Measurements from ENCODE around the gene CDKN2B-AS1.

Gene CDKN2B-AS1

DNA sequence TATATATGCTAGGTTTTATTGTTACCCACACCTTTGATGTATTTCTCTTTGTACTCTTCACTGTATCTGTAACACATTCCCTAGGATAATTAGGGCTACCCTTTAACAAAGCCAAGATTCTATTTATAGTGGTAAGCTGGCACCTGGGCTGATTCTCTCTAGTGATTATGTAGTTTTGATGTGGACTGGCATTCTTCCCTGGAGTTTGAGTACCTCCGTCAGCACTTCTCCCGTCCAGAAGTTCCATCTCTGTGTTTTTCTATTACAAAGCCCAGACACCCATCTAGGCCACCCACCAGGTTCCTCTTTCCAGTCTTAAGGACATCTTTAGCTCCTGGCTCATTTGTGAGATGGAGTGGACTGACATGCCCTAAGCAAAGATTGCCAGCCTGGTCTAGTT lies 70.4 kb downstream of the CDKN2B-AS1 start:
- DNase-seq (ENCODE audit: low read depth): no peak
- H3K4me3 ChIP-seq (ENCODE audit: low read depth, low read length): no peak overlapping the region

DNA sequence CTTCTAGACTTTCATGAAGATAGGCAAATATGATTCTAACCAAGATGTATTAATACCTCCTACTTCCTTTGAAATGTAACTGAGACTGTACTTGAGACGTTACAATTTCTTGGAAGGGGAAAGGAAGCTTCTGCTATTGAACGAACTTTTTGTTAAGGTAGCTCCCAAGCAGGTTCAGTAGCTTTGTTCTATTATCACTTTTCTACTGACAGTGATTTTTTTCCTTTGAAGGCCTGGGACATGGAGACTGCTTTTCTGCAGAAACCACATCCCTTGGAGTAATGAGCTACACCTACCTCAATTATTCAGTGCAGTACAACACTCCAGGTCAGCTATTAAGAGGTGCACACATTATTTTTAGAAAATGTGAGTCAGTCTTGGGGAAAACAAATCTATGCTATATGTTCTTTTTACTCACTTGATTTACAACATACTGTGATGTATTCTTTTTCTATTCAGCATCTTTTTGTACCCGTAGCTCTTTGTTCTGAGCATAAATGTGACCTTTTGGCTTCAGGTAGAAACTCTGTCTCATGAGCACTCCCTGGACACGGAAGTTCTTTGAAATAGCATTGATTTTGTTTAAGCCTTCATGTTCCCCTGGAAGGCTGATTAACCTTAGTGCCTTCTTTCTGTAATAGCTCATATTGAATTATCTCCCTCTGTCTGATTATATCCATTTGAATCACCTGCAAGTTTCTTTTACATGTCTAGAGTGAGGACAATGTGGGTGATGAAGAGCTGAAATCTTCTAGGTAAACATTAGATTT lies 71.0 kb downstream of the CDKN2B-AS1 start:
- H3K4me3 ChIP-seq (ENCODE audit: low read depth, low read length): no peak overlapping the region
- DNase-seq (ENCODE audit: low read depth): no peak

DNA sequence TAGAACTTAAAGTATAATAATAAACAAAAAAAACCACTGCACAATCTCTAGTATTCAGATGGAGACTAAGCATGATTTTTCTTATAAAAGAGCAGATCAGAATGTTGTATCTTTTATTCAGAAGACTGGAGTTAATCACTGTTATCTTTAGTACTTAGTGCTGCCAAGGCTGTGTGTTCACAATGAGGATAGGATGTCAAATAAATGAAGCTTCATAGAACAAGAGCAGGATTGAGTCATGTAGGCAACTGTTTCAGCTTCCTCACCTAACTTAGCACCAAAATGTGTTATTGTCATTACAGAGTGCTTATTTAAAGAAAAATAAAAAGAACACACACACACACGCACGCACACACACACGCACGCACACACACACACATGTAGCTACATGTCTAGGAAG lies 72.6 kb downstream of the CDKN2B-AS1 start:
- DNase-seq (ENCODE audit: low read depth): no peak
- no peak overlapping the region for H3K4me3 ChIP-seq (ENCODE audit: low read depth, low read length)

DNA sequence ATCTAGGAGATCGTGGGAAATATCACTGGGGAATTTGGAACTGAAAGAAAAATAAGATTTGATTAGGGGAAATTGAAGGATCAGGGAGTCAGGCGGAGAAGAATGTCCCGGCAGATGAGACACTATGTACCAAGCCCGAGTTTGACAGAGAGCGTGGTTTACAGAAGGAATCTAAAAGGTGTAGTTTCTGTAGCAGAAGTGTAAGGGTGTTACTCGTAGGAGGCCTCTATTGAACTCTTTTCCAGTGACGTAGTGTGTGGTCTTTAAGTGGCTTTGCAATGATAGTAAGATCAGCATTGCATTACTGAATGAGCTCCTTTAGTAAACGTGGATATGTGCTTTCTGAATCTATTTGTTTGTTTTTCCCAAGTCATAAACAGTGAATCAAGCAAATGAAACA lies 73.8 kb downstream of the CDKN2B-AS1 start:
- no peak for DNase-seq (ENCODE audit: low read depth)
- H3K4me3 ChIP-seq (ENCODE audit: low read depth, low read length): no peak overlapping the region

DNA sequence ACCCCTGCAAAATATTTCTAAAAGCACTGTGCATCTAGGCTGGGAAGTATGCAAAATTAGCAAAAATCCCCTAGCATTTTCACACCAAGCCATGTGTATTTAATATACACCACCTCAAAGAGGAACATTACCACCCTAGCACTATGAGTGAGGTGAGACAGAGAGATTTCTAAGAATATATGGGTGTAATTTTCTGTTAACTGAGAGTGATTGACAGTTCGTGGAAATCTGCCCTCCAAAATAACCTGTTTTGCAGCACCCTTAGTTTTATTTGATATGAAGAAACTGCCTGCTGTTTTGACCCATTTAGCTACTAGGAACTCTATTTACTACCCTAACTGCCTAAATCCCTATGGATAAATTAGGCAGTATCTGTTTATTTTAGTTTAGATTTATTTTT lies 78.8 kb downstream of the CDKN2B-AS1 start:
- DNase-seq (ENCODE audit: low read depth): no peak
- H3K4me3 ChIP-seq (ENCODE audit: low read depth, low read length): no peak overlapping the region

DNA sequence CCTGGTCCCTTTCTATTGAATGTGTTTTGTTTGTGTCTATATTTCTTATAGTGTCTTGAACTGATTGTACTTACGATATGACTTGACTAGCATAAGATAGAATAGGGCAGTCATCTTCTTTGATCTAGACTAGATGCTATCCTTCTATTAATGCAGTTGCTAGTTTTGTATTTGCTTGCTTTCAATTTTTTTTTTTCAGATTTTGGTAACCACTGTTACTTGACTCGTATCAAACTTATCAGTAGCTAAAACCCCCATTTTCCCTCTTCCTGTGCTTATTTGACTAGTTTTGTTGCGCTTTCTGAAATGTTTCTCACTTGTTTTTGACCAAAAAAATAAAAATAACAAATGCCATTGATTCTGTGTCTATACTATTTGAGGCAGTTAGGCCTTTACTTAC lies 83.5 kb downstream of the CDKN2B-AS1 start:
- no peak overlapping the region for H3K4me3 ChIP-seq (ENCODE audit: low read depth, low read length)
- DNase-seq (ENCODE audit: low read depth): no peak

DNA sequence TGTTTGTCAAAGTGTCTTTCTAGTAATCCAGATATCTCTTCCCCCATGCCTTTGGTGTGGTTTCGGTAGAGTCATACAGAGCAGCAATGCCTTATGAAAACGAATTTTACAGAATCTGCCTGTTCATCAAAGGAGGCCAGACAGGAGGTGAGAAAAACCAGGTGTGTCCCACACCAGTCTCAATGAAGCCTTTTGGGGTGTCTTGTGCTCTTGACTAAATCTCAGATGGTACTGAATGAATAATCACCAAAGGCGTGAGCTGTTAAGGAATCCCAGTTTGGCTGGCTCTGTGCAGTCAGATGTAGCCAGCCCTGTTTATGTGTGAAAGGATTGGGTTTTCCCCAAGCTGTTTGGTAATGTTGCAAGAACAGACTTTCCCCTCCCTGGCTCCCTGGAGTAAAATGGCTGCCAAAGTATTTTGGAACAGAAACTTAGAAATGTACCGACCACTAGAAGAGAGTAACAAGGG lies 85.3 kb downstream of the CDKN2B-AS1 start:
- DNase-seq (ENCODE audit: low read depth): peak; percentile 65
- no peak overlapping the region for H3K4me3 ChIP-seq (ENCODE audit: low read depth, low read length)

DNA sequence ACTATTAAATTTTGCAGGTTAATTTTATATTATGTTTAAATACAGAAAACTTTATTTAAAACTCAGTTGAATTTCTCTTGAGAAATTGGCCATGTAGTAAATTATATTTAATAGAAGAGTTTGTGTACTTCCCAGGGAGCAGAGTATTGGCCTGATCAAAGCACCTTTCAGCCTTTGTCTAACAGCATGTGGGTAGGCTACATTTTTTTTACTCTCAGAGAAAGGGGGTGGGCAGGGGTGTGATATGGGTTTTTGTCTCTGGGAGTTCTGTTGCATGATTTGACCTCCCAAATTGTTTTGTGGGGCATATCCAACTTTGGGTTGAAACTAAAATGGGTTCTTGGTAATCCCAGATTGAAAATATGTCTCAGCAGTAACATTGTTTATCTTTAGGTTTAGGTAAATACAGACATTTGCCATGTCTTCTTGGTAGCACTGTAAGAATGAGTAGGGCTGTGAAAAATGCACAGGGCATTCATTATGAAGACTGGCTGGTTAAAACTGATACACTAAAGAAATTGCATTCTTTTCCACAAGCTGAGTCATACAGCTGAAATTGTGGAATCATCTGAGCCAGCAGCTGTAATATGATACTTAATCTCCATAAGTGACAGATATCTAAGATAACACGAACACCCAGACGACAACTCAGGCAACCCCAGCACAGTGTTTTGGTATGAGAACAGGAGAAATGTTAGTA lies 89.9 kb downstream of the CDKN2B-AS1 start:
- peak; percentile 81 for DNase-seq (ENCODE audit: low read depth)
- H3K4me3 ChIP-seq (ENCODE audit: low read depth, low read length): no peak overlapping the region

DNA sequence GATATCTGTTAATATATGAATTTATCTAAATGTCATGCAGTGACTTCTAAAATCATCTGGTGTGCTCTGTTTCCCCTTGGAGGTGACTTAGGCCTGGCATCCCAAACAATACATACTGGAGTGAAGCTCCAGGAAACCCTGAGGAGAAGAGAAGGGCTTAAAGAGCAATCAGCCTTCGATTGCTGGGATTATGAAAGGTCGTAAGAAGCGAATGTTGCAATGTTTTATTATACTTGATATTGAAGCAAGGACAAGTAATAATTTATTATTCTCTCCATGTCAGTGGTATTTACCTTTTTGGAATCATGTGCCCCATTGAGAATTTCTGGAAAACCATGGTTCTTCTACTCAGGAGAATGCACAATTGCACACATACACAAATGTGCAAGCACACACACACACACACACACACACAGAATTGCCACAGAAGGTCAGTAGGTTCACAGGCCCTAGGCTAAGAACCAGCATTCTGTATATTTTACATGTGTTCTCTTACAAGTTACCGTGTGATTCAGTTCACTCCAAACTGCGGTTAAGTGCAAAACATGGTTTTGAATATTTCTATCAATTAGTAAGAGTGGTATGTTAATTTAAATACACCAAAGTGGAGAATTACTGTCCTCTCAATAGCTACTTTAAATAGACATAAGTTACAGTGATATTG lies 93.6 kb downstream of the CDKN2B-AS1 start:
- no peak for DNase-seq (ENCODE audit: low read depth)
- H3K4me3 ChIP-seq (ENCODE audit: low read depth, low read length): no peak overlapping the region

DNA sequence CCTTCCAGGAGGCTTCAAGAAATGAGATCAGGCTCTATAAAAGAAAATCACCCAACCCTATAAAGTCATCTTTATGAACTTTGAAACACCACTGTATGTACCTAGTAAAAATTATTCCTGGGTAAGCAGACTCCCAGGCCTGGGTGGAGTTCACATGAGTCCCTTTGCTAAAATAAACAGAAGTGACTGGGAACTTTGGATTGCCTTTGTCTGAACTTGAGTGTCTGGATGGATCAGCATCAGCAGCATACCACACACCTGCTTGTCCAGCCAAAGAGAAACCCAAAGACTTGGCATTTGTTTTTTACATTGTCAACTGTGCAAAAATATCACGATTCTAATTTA lies 94.1 kb downstream of the CDKN2B-AS1 start:
- H3K4me3 ChIP-seq (ENCODE audit: low read depth, low read length): no peak overlapping the region
- no peak for DNase-seq (ENCODE audit: low read depth)

DNA sequence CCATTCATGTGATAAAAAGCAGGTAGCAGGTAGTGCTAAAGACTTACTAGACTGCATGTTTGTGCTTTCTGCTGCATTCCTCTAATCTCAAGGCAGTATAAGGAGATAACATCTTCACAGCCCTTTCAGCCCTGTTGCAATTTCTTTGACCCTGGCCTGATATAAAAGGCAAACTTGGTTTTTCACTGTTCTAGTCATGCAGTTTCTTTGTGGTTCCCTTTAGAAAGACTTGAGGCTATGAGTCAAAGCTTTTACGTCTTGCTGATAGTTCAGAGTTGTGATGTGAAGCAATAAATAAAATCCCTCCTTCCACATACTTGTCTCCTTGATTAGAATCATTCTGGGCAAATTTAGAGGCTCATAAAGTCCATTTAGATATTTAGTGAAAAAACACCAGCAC lies 103.1 kb downstream of the CDKN2B-AS1 start:
- H3K4me3 ChIP-seq (ENCODE audit: low read depth, low read length): no peak overlapping the region
- DNase-seq (ENCODE audit: low read depth): no peak

DNA sequence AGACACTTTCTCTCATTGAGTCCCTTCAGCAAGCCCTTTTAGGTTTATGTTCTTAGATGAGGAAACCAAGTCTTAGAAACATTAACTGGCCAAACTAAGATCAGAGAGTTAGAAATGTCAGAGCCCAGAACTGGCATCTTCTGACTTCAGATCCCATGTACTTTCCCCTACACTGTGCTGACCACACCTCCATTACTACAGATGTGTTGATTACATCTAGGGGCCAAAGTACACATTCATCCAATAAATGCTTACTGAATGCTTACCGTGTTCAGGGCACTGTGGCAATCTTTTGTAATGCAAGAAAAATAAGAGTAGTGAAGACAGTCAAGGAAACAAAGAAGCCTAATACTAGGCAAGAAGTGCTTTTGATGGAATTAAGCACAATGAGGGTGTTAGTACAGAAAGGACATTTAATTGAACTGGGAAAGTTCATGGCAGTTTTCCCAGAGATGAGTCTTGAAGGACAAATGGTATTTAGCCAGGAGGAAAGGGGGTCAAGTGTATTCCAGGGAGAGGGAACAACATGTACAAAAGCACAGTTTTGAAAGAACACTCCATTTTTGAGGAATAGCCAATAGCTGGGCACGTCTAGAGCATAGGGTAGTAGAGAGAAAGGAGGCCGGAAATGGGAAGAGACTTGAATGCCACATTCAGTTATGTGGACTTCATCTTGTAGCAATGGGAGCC lies 104.2 kb downstream of the CDKN2B-AS1 start:
- no peak for DNase-seq (ENCODE audit: low read depth)
- H3K4me3 ChIP-seq (ENCODE audit: low read depth, low read length): no peak overlapping the region

DNA sequence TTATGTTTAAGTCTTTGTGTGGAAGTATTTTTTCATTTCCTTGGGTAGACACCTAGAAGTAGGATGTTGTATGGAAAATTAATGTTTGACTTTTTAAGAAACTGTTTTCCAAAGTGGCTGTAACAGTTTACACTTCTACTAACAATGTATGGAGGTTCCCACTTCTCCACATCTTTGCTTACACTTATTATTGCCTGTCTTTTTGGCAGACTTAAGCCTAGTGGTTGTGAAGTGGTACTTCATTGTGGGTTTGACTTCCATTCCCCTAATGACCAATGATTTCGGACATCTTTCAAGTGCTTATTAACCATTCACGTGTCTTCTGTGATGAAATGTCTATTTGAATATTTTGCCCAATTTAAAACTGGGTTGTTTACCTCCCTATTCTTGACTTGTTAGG lies 106.0 kb downstream of the CDKN2B-AS1 start:
- no peak for DNase-seq (ENCODE audit: low read depth)
- no peak overlapping the region for H3K4me3 ChIP-seq (ENCODE audit: low read depth, low read length)

DNA sequence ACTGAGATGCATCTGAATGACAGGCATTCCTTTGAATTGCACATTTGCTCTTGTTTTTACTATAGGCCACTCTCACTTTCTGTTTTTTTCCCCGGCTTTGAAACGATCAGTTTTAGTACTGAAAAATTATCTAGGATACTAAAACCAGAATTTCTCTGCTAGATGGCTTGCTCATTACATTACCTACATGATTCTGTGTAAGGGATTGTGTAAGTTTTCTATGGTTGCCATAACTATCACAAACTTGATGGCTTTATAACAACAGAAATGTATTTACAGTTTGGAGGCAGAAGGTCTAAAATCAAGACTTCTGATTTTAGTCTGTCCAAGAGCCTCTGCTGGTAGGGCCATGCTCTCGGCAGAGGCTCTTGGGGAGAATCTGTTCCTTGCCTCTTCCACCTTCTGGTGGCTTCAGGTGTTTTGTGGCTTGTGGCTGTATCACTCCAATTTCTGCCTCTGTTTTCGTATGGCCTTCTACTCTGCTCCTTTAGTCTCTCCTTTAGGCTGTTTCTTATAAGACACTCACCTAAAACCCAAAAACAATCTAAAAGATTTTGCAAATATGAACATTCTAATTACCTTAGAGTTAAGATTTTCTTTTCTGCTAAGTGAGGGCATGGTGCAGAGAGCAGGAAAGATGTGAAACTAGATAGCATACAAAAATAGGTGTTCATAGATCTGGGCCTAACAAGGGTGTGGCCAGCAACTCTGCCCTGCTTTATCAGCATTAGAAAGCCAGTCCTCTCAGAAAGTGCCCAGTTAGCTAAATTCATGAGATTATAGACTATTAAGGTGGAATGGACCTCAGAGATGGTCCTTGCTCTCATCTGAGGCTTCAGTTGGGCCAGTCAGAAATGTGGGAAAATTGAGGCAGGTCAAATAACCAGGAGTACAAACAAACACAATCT lies 107.8 kb downstream of the CDKN2B-AS1 start:
- no peak overlapping the region for H3K4me3 ChIP-seq (ENCODE audit: low read depth, low read length)
- DNase-seq (ENCODE audit: low read depth): no peak

DNA sequence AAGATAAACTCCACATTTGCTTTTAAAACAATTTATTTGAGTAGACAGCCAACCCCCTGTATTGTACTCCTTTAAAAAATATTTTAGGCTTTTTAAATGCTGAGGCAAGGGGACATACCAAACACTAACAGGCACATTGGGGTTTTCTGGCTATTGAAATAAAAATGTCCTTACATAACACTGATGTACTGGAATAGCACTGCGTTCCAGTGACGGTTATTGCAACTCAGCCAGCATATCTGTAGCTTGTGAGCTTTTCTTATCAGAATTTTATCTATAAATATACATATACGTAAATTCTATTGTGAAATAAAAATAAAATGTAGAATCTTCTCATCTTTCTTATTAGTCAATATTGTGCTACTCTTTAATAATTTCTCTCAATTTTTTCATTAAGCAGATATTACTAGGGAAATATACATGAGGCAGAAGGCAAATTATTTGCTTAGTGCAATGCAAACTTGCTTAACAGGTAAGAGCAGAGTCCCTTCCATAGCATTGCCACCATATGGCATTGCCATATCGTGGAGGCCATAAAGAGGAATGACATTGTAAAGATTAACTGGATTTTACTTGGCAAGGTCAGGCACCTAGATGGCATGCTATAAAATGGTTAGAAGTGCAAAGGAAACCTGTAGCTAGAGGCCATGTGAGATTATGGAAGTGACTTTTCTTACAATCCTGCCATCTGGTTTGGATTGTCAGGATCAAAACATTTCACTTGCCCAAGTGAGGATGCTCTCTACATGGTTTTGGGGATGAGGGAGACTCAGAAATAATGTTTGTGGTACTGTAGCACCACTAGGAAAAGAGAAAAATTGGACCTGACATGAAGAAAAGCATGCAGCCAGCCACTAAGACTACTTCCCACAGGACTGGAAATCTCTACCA lies 109.3 kb downstream of the CDKN2B-AS1 start:
- no peak overlapping the region for H3K4me3 ChIP-seq (ENCODE audit: low read depth, low read length)
- no peak for DNase-seq (ENCODE audit: low read depth)

DNA sequence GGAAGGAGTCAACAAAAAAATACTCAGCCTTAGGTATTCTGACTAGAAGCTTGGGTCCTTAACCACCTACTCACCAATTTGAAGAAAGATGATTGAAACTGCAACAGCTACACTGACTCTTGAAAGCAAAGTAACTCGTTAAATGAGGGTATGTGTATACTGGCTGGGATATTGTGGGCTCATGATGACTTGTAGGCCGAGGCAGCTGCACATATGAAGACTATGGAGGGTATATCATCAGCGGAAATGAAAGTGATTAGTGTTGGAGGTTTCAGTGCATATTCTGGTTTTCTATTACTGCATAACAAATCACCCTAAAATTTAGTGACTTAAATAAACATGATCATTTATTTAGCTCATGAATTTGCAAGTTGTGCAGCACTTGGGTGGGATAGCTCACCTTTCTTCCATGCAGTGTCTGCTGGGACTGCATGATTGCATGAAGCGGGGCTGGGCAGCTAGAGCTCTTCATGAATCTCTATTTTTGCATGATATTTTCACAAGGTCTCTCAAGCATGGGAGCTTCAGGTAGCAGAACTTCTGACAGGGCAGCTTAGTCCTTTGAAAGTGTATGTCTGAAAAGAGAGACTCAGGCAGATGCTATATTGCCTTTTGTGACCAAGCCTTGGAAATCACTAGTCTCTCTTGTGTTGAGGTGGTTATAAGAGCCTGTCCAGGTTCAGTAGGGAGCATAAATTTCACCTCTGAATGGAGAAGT lies 110.6 kb downstream of the CDKN2B-AS1 start:
- no peak overlapping the region for H3K4me3 ChIP-seq (ENCODE audit: low read depth, low read length)
- DNase-seq (ENCODE audit: low read depth): no peak

DNA sequence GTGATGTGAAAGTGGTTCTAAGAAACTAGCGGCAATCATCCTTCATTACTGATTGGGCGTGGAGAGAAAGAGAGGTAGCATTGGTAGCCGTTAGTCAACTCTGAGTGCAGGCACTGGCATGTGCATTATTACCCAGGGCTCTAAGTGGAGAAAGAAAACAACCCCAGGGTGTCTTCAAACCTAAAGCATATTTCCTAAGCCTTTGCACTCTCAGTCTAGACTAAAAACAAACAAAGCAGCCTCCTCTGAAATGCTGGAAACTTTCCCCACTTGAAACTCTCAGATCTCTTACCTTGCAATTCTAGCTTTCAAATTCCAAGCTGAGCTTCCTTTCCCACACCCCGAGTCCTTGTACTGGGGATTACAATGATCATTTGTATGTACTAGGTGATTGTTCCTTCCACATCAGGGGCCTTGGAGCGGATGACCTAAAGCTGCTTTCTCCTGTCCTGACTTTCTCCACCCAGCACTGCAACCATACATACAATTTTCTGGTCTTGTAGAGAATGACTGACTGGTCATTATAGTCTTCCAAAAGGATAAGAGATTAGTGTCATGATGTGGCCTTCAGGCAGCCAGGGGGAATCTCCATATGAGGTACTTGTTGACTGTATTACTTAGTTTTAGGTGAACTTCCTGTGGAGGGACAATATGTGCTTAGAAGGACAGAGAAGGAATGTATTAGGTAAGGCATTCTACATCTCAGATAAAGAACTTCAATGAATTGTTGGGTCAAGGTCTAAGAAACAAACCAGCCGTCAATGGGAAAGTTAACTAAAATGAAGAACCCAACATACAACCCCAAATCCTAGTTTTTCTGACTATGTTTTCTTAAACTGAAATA lies 112.8 kb downstream of the CDKN2B-AS1 start:
- no peak for DNase-seq (ENCODE audit: low read depth)

More for the DNA sequence above, 112.8 kb downstream of the CDKN2B-AS1 start:
- no peak overlapping the region for H3K4me3 ChIP-seq (ENCODE audit: low read depth, low read length)

Data from skeletal muscle cell (primary cell).